Activated CD4-positive, alpha-beta T cell treated with anti-CD3 and anti-CD28 coated beads for 36 hours (primary cell): ENCODE results near the gene PHOSPHO2. TPM values are rescaled to one million over a fixed set of nuclear protein-coding genes. Genes with fewer than 3 reads are reported as not detected.
A peak's percentile ranks its signal among the peaks of the same experiment; 100 is the strongest.
"Not testable (repeated sequence)": the region's sequence is repeated elsewhere in the genome, so short reads cannot be mapped to it uniquely, and the experiment has no call there.

Experiments
- ATAC-seq: fragments of 200-7000 bp; cut with Tn5 transposase; one replicate; pipeline ENCODE4 v1.10.0; 2021; ENCODE audit warnings: mild to moderate bottlenecking, moderate library complexity
- CTCF ChIA-PET: fragments of 350-600 bp; sonication (Branson Sonifier 250); formaldehyde crosslinking; loops from one replicate; lab custom pipeline; 2021; ENCODE audit warnings: antibody characterized with exemption; lab: Charles Lee
- POLR2A ChIA-PET: fragments of 350-600 bp; sonication (Branson Sonifier 250); formaldehyde crosslinking; loops from one replicate; lab custom pipeline; 2021; ENCODE audit warnings: antibody characterized with exemption, inconsistent platforms; lab: Charles Lee
- DNase-seq: peaks from one replicate; pipeline ENCODE4 v3.0.0-alpha.2; 2020
- H3K27ac Mint-ChIP-seq: one replicate; pipeline ENCODE4 v1.8.0; 2021; ENCODE audit warnings: mixed read lengths
- H3K27me3 Mint-ChIP-seq: one replicate; pipeline ENCODE4 v1.8.0; 2021; ENCODE audit warnings: mixed read lengths
- H3K36me3 Mint-ChIP-seq: one replicate; pipeline ENCODE4 v1.8.0; 2021; ENCODE audit warnings: low read depth, mixed read lengths
- H3K4me1 Mint-ChIP-seq: one replicate; pipeline ENCODE4 v1.8.0; 2021; ENCODE audit warnings: mixed read lengths
- H3K4me3 Mint-ChIP-seq: one replicate; pipeline ENCODE4 v1.8.0; 2021; ENCODE audit warnings: mild to moderate bottlenecking, moderate library complexity, mixed read lengths
- H3K9me3 Mint-ChIP-seq: one replicate; pipeline ENCODE4 v1.8.0; 2021; ENCODE audit warnings: low read depth, mixed read lengths
- intact Hi-C, 2 experiments: fragments of 100-400 bp; cut with DNase I in 1 of 2; cut with micrococcal nuclease in 1 of 2; formaldehyde crosslinking; loops; one replicate each; pipeline versions ENCODE4 v1.14.2 to v1.15.1; 2022 to 2024; cut with DNase I, micrococcal nuclease
- total RNA-seq, 2 experiments: library from RNA; stranded (reverse); gene quantifications; one replicate each; pipeline ENCODE4 v1.2.3, GENCODE V29; 2021

Gene PHOSPHO2
- total RNA-seq, 2 experiments from 2014 or later, result 2.2 to 3.5 TPM

- H3K4me3 Mint-ChIP-seq, result no peak overlapping the region
- DNase-seq, result peak; percentile 13
- CTCF ChIA-PET, result interaction anchor here (0.6 to 1.3 kb wide), 5 partner anchors 9 to 245 kb away, joined by 3 to 5 read pairs (median 3); partner anchors contain the start of gene METTL5
These were observed 10.7 kb upstream of the PHOSPHO2 start for GRCh38 chr2:169683425-169684134.

DNA sequence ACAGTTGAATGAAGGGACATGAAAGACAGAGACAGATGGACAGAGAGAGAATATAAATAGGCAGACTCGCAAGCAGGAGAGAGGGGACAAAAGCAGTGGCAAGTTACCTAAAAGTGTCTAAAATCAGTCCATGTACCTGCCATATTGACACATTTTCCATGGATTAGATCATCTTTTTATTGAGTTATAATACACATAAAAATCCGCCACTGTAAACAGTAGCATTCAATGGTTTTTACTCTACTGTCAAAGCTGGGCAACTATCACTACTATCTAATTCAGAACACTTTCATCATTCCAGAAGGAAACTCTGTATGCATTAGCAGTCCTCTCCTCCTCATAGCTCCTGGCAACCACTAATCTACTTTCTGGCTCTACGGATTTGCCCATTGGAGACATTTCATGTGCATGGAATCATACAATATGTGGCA lies 10.1 kb upstream of the PHOSPHO2 start:
- H3K4me3 Mint-ChIP-seq, result no peak overlapping the region
- DNase-seq (no peak), ATAC-seq (no peak)
- POLR2A ChIA-PET, result no interaction called here
- CTCF ChIA-PET, result interaction anchor here (1.0 to 1.3 kb wide), 3 partner anchors 9 to 245 kb away, joined by 3 to 5 read pairs (median 4); no protein-coding TSS in a partner anchor
- peak overlapping the region; percentile 78 for H3K27ac Mint-ChIP-seq
- peaks cover 4% of the 10 kb centered on the region for H3K36me3 Mint-ChIP-seq
- peaks cover 15% of the 10 kb centered on the region for H3K4me1 Mint-ChIP-seq
- H3K9me3 Mint-ChIP-seq, result peaks cover 11% of the 10 kb centered on the region
- H3K27me3 Mint-ChIP-seq, result peaks cover 6% of the 10 kb centered on the region
- intact Hi-C loops, result loop anchor here in 1 of 2 experiments (5.0 kb wide), 1 partner anchor 102 kb away; the partner anchor contains the start of gene PPIG

More at GRCh38 chr2:169683425-169684134, 10.7 kb upstream of the PHOSPHO2 start:
- H3K27ac Mint-ChIP-seq, result peak overlapping the region; percentile 78
- peaks cover 4% of the 10 kb centered on the region for H3K36me3 Mint-ChIP-seq
- peaks cover 15% of the 10 kb centered on the region for H3K4me1 Mint-ChIP-seq
- H3K9me3 Mint-ChIP-seq, result peaks cover 8% of the 10 kb centered on the region
- POLR2A ChIA-PET, result interaction anchor here (1.0 kb wide), 1 partner anchor 10 kb away, joined by 4 read pairs; no protein-coding TSS in a partner anchor
- intact Hi-C loops, result loop anchor here in 1 of 2 experiments (1.0 to 5.0 kb wide), 2 partner anchors 11 to 101 kb away; partner anchors contain the start of genes CFAP210, PHOSPHO2 and PPIG
- peak; percentile 52 for ATAC-seq
- H3K27me3 Mint-ChIP-seq, result peaks cover 3% of the 10 kb centered on the region

DNA sequence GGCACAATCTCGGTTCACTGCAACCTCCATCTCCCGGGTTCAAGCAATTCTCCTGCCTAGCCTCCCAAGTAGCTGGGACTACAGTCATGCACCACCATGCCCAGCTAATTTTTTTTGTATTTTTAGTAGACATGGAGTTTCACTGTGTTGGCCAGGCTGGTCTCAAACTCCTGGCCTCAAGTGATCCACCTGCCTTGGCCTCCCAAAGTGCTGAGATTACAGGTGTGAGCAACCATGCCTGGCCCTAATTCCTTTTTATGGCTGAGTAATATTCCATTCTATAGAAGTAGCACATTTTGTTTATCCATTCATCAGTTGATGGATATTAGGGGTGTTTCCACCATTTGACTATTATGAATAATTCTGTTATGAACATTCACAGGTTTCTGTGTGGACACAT lies 9.6 kb upstream of the PHOSPHO2 start:
- intact Hi-C loops, result loop anchor here in 1 of 2 experiments (5.0 kb wide), 1 partner anchor 102 kb away; the partner anchor contains the start of gene PPIG
- H3K4me3 Mint-ChIP-seq, H3K27me3 Mint-ChIP-seq, POLR2A ChIA-PET, ATAC-seq, H3K36me3 Mint-ChIP-seq, DNase-seq, H3K27ac Mint-ChIP-seq: not testable (repeated sequence)
- CTCF ChIA-PET, result interaction anchor here (0.6 to 0.7 kb wide), 2 partner anchors 81 to 111 kb away, joined by 3 to 4 read pairs; partner anchors contain the start of gene FASTKD1
- Mint-ChIP-seq H3K4me1 (peaks cover 15% of the 10 kb centered on the region), H3K9me3 (peaks cover 13% of the 10 kb centered on the region)

DNA sequence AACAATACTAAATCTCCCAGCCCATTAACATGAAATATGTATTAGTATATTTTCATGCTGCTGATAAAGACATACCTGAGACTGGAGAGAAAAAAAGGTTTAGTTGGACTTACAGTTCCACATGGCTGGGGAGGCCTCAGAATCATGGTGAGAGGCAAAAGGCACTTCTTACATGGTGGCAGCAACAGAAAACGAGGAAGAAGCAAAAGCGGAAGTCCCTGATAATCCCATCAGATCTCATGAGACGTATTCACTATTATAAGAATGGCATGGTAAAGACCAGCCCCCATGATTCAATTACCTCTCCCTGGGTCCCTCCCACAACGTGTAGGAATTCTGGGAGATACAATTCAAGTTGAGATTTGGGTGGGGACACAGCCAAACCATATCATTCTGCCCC lies 7.4 kb upstream of the PHOSPHO2 start:
- H3K36me3 Mint-ChIP-seq, result peaks cover 12% of the 10 kb centered on the region
- DNase-seq, CTCF ChIA-PET, H3K27ac Mint-ChIP-seq, intact Hi-C loops, ATAC-seq, H3K4me3 Mint-ChIP-seq, H3K27me3 Mint-ChIP-seq, POLR2A ChIA-PET: not testable (repeated sequence)
- peaks cover 15% of the 10 kb centered on the region for H3K4me1 Mint-ChIP-seq
- peaks cover 21% of the 10 kb centered on the region for H3K9me3 Mint-ChIP-seq

DNA sequence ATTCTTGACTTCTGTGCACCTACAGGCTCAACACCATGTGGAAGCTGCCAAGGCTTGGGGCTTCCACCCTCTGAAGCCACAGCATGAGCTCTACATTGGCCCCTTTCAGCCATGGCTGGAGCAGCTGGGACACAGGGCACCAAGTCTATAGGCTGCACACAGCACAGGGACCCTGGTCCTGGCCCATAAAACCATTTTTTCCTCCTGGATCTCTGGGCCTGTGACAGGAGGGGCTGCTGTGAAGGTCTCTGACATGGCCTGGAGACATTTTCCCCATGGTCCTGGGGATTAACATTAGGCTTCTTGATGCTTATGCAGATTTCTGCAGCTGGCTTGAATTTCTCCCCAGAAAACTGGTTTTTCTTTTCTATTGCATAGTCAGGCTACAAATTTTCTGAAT lies 6.3 kb upstream of the PHOSPHO2 start:
- CTCF ChIA-PET, H3K4me1 Mint-ChIP-seq, DNase-seq, H3K27ac Mint-ChIP-seq, H3K27me3 Mint-ChIP-seq, H3K4me3 Mint-ChIP-seq, POLR2A ChIA-PET, intact Hi-C loops, ATAC-seq: not testable (repeated sequence)
- H3K36me3 Mint-ChIP-seq, result peaks cover 12% of the 10 kb centered on the region
- H3K9me3 Mint-ChIP-seq, result peaks cover 24% of the 10 kb centered on the region

- ATAC-seq (no peak), DNase-seq (no peak)
- no peak overlapping the region for H3K4me3 Mint-ChIP-seq
- H3K27ac Mint-ChIP-seq, result no peak overlapping the region
- peaks cover 24% of the 10 kb centered on the region for H3K9me3 Mint-ChIP-seq
- H3K27me3 Mint-ChIP-seq, result peaks cover 7% of the 10 kb centered on the region
- H3K4me1 Mint-ChIP-seq, result peaks cover 16% of the 10 kb centered on the region
- intact Hi-C loops, result loop anchor here in 1 of 2 experiments (5.0 kb wide), 1 partner anchor 214 kb away; the partner anchor contains the start of gene BBS5
- peaks cover 16% of the 10 kb centered on the region for H3K36me3 Mint-ChIP-seq
- POLR2A ChIA-PET, result interaction anchor here (0.6 kb wide), 1 partner anchor 8 kb away, joined by 3 read pairs; no protein-coding TSS in a partner anchor
- CTCF ChIA-PET, result interaction anchor here (0.6 kb wide), 1 partner anchor 11 kb away, joined by 3 read pairs; no protein-coding TSS in a partner anchor
These were observed 3.3 kb upstream of the PHOSPHO2 start for GRCh38 chr2:169690958-169691357.

- CTCF ChIA-PET, result interaction anchor here (1.3 to 1.7 kb wide), 3 partner anchors 9 to 25 kb away, joined by 3 to 6 read pairs (median 5); no protein-coding TSS in a partner anchor
- Mint-ChIP-seq H3K9me3 (peaks cover 24% of the 10 kb centered on the region), H3K27ac (no peak overlapping the region), H3K27me3 (peaks cover 7% of the 10 kb centered on the region), H3K4me3 (no peak overlapping the region), H3K4me1 (peaks cover 16% of the 10 kb centered on the region), H3K36me3 (peaks cover 19% of the 10 kb centered on the region)
- intact Hi-C loops, result loop anchor here in 1 of 2 experiments (5.0 kb wide), 1 partner anchor 215 kb away; the partner anchor contains the start of gene BBS5
- no peak for DNase-seq
- POLR2A ChIA-PET, result interaction anchor here (0.7 kb wide), 1 partner anchor 48 kb away, joined by 3 read pairs; no protein-coding TSS in a partner anchor
- ATAC-seq, result no peak
These were observed 1.6 kb upstream of the PHOSPHO2 start for GRCh38 chr2:169692718-169693117.

DNA sequence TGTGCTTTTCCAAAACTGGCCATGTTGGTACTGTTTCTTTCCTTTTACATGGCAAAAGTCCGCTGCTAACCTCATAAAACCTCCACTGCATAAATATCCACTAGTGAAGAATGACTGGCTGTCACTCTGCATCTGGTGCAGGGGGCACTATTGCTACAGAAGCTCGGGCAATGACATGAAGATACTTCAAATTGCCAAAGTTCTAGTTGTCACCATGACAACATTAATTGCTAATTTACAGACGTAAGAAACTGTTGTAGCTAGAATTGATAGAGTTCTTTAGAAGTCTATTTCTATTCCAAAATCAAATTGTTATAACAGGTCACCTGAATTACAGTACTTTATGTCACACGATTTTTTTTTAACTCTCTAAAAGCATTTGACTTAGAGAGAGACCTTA lies 909 bp upstream of the PHOSPHO2 start:
- Mint-ChIP-seq H3K27ac (no peak overlapping the region), H3K27me3 (peaks cover 7% of the 10 kb centered on the region), H3K4me3 (peak overlapping the region; percentile 84), H3K9me3 (peaks cover 20% of the 10 kb centered on the region), H3K4me1 (peaks cover 16% of the 10 kb centered on the region), H3K36me3 (peaks cover 18% of the 10 kb centered on the region)
- ATAC-seq (no peak), DNase-seq (no peak)
- ChIA-PET CTCF (interaction anchor here (1.3 to 1.7 kb wide), 3 partner anchors 10 to 25 kb away, joined by 3 to 6 read pairs (median 5); no protein-coding TSS in a partner anchor), POLR2A (interaction anchor here (0.7 kb wide), 1 partner anchor 10 kb away, joined by 4 read pairs; no protein-coding TSS in a partner anchor)
- intact Hi-C loops, result loop anchor here in 1 of 2 experiments (5.0 kb wide), 1 partner anchor 216 kb away; the partner anchor contains the start of gene BBS5

DNA sequence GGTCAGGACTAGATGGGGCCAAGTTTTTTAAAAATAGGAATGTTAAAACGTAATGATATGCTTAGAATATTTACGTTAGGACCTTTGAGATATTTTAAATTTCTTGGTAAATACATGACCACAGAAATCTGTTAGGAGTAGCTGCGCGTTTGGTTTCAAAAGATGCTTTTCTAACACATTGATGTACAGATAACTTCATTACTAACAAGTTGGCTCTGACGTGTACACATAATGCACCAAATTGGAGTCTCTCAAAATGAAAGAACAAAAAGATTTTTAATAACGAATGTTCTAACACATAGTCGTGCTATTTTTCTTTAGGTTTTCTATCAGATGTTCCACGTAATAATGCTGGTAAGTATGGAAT lies 608 bp downstream of the PHOSPHO2 start:
- ATAC-seq (no peak), DNase-seq (no peak)
- POLR2A ChIA-PET, result no interaction called here
- peaks cover 13% of the 10 kb centered on the region for H3K9me3 Mint-ChIP-seq
- H3K4me1 Mint-ChIP-seq, result peaks cover 16% of the 10 kb centered on the region
- peaks cover 3% of the 10 kb centered on the region for H3K27me3 Mint-ChIP-seq
- intact Hi-C loops, result loop anchor here (1.0 to 5.0 kb wide), 10 partner anchors 12 to 1234 kb away; partner anchors contain the start of genes FASTKD1 (in 2 of the 2), PPIG (in 2 of the 2), BBS5 (in 1 of the 2) and GORASP2 (in 1 of the 2)
- CTCF ChIA-PET, result interaction anchor here (0.8 kb wide), 1 partner anchor 1231 kb away, joined by 3 read pairs; no protein-coding TSS in a partner anchor
- H3K27ac Mint-ChIP-seq, result peak overlapping the region; percentile 87
- peak overlapping the region; percentile 84 for H3K4me3 Mint-ChIP-seq
- peaks cover 26% of the 10 kb centered on the region for H3K36me3 Mint-ChIP-seq

GRCh38 chr2:169696381-169696780 lies 2.1 kb downstream of the PHOSPHO2 start:
- intact Hi-C loops, result no loop called here
- Mint-ChIP-seq H3K27me3 (no peaks in the 10 kb centered on the region), H3K4me3 (no peak overlapping the region), H3K9me3 (peaks cover 7% of the 10 kb centered on the region), H3K4me1 (peaks cover 16% of the 10 kb centered on the region), H3K36me3 (peaks cover 24% of the 10 kb centered on the region), H3K27ac (no peak overlapping the region)
- ChIA-PET POLR2A (interaction anchor here (0.7 kb wide), 1 partner anchor 14 kb away, joined by 6 read pairs; no protein-coding TSS in a partner anchor), CTCF (no interaction called here)
- ATAC-seq, result no peak
- DNase-seq, result no peak

GRCh38 chr2:169699173-169699572 lies 4.9 kb downstream of the PHOSPHO2 start:
- H3K4me3 Mint-ChIP-seq, intact Hi-C loops, H3K27me3 Mint-ChIP-seq, ATAC-seq, H3K9me3 Mint-ChIP-seq, H3K4me1 Mint-ChIP-seq, H3K27ac Mint-ChIP-seq, DNase-seq: not testable (repeated sequence)
- POLR2A ChIA-PET, result interaction anchor here (0.6 kb wide), 1 partner anchor 8 kb away, joined by 3 read pairs; no protein-coding TSS in a partner anchor
- CTCF ChIA-PET, result interaction anchor here (1.0 to 1.3 kb wide), 4 partner anchors 9 to 133 kb away, joined by 3 to 7 read pairs (median 4); no protein-coding TSS in a partner anchor
- peaks cover 23% of the 10 kb centered on the region for H3K36me3 Mint-ChIP-seq
